ENCODE data around the gene ARHGAP15.

GRCh38 chr2:143759455-143759854, 630.2 kb downstream of the ARHGAP15 start:
- TF ChIP-seq NFIC (IDR thresholded peaks at IDR 0.05) (peak; percentile 92), EP300 (IDR thresholded peaks at IDR 0.05; ENCODE audit: borderline replicate concordance) (no peak), RAD21 (IDR thresholded peaks at IDR 0.05; ENCODE audit: low read depth) (peak; percentile 27; the same call in 1 of the 2 replicates)

Measured in Ishikawa (cell line).